Transverse colon (tissue), 4 donors: ENCODE data around the gene SUFU.

Experiments
- CTCF ChIP-seq, 5 experiments: fragments of 200-600 bp in 3 of 5; fragments of 450-650 bp in 2 of 5; sonication (generic) in 3 of 5; IDR thresholded peaks; 1 replicate in 2 of 5; 2 replicates in 3 of 5; pipeline ENCODE4 v1.5.1; 2016 to 2017; ENCODE audit warnings: antibody characterized with exemption in 5 of 5, inconsistent platforms in 3 of 5, mild to moderate bottlenecking in 2 of 5, moderate library complexity in 1 of 5
- EP300 ChIP-seq: sonication (generic); formaldehyde crosslinking; IDR thresholded peaks from one replicate; pipeline ENCODE4 v1.6.1; 2017; ENCODE audit warnings: antibody characterized with exemption, low read depth
- POLR2A ChIP-seq: fragments of 450-650 bp; IDR thresholded peaks from one replicate; pipeline ENCODE4 v1.6.1; 2016; ENCODE audit warnings: antibody characterized with exemption, mild to moderate bottlenecking, moderate library complexity
- POLR2AphosphoS5 ChIP-seq, 3 donors: sonication (generic); formaldehyde crosslinking; IDR thresholded peaks; one replicate each; pipeline ENCODE4 v1.6.1; 2016; ENCODE audit warnings: antibody characterized with exemption in 3 of 3

- TF ChIP-seq POLR2A (no peak), CTCF (IDR thresholded peaks at IDR 0.05) (no peak), POLR2AphosphoS5 (IDR thresholded peaks at IDR 0.05) (no peak), EP300 (no peak)
Measured at GRCh38 chr10:102678068-102678400, 174.3 kb downstream of the SUFU start.
